Activated CD4-positive, CD25-positive, alpha-beta regulatory T cell treated with anti-CD3 and anti-CD28 coated beads, Interleukin-2, amount 50 U/mL, for 72 hours (primary cell): ENCODE data around the gene CDYL.
"Not testable (repeated sequence)": the region's sequence is repeated elsewhere in the genome, so short reads cannot be mapped to it uniquely, and the experiment has no call there.

Experiments used
- DNase-seq: peaks from one replicate; pipeline ENCODE4 v3.0.0; 2021

CDYL gene

GRCh38 chr6:4848382-4849068, 72.3 kb downstream of the CDYL start:
- no peak for DNase-seq

GRCh38 chr6:4849226-4850022, 73.2 kb downstream of the CDYL start:
- no peak for DNase-seq

GRCh38 chr6:4851035-4851434, 74.8 kb downstream of the CDYL start:
- no peak for DNase-seq

- not testable (repeated sequence) for DNase-seq
Observed at GRCh38 chr6:4852186-4852585, 76.0 kb downstream of the CDYL start.

- DNase-seq = no peak
Observed at GRCh38 chr6:4852938-4853337, 76.7 kb downstream of the CDYL start.

- DNase-seq = no peak
Observed at GRCh38 chr6:4853349-4853748, 77.1 kb downstream of the CDYL start.

GRCh38 chr6:4853782-4854511, 77.7 kb downstream of the CDYL start:
- no peak for DNase-seq

- DNase-seq = no peak
Observed at GRCh38 chr6:4856785-4857184, 80.6 kb downstream of the CDYL start.

- no peak for DNase-seq
Observed at GRCh38 chr6:4858194-4859015, 82.2 kb downstream of the CDYL start.

GRCh38 chr6:4860387-4860786, 84.2 kb downstream of the CDYL start:
- no peak for DNase-seq

- DNase-seq = no peak
Observed at GRCh38 chr6:4861564-4861963, 85.4 kb downstream of the CDYL start.

- DNase-seq = no peak
Observed at GRCh38 chr6:4864519-4864918, 88.3 kb downstream of the CDYL start.

- not testable (repeated sequence) for DNase-seq
Observed at GRCh38 chr6:4865006-4865405, 88.8 kb downstream of the CDYL start.

- no peak for DNase-seq
Observed at GRCh38 chr6:4870821-4871494, 94.8 kb downstream of the CDYL start.

GRCh38 chr6:4871825-4872224, 95.6 kb downstream of the CDYL start:
- DNase-seq = no peak

- DNase-seq = no peak
Observed at GRCh38 chr6:4872841-4873240, 96.6 kb downstream of the CDYL start.

- DNase-seq = no peak
Observed at GRCh38 chr6:4873928-4874327, 97.7 kb downstream of the CDYL start.

GRCh38 chr6:4879741-4880275, 103.6 kb downstream of the CDYL start:
- DNase-seq = no peak

- DNase-seq = no peak
Observed at GRCh38 chr6:4880363-4880762, 104.2 kb downstream of the CDYL start.

- no peak for DNase-seq
Observed at GRCh38 chr6:4883298-4883697, 107.1 kb downstream of the CDYL start.

- no peak for DNase-seq
Observed at GRCh38 chr6:4884646-4885340, 108.6 kb downstream of the CDYL start.
